WI38 (cell line): ENCODE measurements around the gene CFAP58.

Experiments
- H3K4me3 ChIP-seq: 2 replicates; pipeline ENCODE4 v1.5.1; 2011; ENCODE audit warnings: low read depth, mild to moderate bottlenecking, control low read depth, low read length
- CTCF ChIP-seq: IDR thresholded peaks from 2 replicates; pipeline ENCODE4 v1.5.1; 2012; ENCODE audit warnings: low read depth, mild to moderate bottlenecking, control low read depth, low read length

Gene CFAP58

GRCh38 chr10:104437226-104437625 is 83.6 kb downstream of the CFAP58 start:
- TF ChIP-seq CTCF = no peak
- no peak overlapping the region for H3K4me3 ChIP-seq

GRCh38 chr10:104440221-104440620 is 86.6 kb downstream of the CFAP58 start:
- no peak overlapping the region for H3K4me3 ChIP-seq
- no peak for TF ChIP-seq CTCF

DNA sequence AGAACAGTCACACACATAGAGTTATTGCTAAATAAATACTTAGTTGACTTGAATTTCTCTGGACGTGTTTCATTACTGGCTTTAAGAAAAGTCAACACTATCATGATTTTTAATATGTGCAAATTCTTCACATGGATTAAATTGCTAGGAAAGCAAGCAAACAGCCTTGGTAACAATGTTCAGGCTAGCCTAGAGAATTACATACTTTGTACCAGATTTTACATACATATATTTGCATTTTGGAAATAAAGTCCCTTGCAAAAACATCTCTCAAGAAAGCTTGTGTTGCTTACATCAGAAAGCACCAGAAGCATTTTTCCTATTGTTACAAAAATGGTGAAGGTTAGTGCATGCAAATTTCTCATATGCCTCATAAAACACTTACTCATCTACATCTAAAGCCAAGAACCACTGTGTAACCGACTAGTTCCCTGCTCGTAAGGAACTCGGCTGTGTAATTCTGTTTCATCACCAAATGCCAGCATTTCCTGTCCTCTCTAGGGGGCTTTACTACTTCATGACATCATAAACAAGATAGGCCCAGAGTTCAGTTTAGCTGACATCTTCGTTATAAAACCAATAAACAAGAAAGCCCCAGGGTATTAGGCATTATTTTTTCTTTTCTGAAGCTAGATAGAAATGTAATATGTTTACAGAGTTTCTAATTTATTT is 87.8 kb downstream of the CFAP58 start:
- TF ChIP-seq CTCF = no peak
- H3K4me3 ChIP-seq = no peak overlapping the region

DNA sequence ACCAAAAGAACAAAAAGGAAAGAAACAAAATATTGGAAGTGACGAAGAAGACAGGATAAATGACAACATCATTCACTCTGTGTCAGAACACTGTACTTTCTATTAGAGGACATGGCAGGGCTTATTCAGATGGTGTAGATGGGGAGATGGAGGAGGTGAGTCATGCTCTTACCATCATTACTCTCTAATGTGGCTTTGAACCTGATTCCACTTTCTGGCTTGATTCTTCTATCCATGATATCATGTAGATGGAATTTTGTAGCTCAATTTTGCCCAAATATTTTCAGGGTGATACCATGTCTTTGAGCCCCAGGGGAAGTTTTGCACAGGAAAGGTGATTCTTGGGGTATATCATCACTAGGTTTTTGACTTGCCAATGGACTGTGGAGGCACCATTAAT is 91.7 kb downstream of the CFAP58 start:
- TF ChIP-seq CTCF = no peak
- H3K4me3 ChIP-seq = no peak overlapping the region

DNA sequence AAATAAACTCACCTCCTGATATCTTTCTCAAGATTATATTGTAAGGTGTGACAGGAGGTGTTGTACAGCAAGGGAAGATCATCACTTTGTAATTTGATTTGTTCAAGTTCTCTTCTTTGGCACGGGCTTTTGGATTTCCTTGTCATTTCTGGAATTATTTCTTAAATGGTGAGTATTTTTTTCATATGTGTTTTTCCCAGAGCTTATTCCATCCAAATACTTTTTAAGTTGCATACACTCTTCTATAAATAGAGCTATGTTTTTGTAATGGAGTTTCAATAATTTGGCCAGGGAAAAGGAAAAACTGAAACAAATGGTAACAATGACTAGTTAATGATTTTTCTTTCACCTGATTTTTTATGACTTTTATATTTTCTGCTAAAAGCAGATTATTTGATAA is 92.5 kb downstream of the CFAP58 start:
- no peak overlapping the region for H3K4me3 ChIP-seq
- TF ChIP-seq CTCF = no peak

GRCh38 chr10:104447331-104447730 is 93.7 kb downstream of the CFAP58 start:
- no peak overlapping the region for H3K4me3 ChIP-seq
- no peak for TF ChIP-seq CTCF

GRCh38 chr10:104447906-104448305 is 94.3 kb downstream of the CFAP58 start:
- no peak overlapping the region for H3K4me3 ChIP-seq
- TF ChIP-seq CTCF = no peak
